Loucy (cell line): ENCODE results near the gene FANCI.

Source experiments
- EZH2phosphoT487 ChIP-seq: fragments of 200-600 bp; IDR thresholded peaks from 2 replicates; pipeline ENCODE4 v1.6.1; 2018; ENCODE audit warnings: antibody characterized with exemption, mild to moderate bottlenecking, moderate library complexity, borderline replicate concordance
- TF ChIP-seq, protein P1 (sequence below): fragments of 200-600 bp; sonication (generic); conservative IDR thresholded peaks from 2 replicates; pipeline ENCODE4 v1.5.1; 2014; ENCODE audit warnings: mild to moderate bottlenecking, antibody characterized with exemption, low read length

DNA sequence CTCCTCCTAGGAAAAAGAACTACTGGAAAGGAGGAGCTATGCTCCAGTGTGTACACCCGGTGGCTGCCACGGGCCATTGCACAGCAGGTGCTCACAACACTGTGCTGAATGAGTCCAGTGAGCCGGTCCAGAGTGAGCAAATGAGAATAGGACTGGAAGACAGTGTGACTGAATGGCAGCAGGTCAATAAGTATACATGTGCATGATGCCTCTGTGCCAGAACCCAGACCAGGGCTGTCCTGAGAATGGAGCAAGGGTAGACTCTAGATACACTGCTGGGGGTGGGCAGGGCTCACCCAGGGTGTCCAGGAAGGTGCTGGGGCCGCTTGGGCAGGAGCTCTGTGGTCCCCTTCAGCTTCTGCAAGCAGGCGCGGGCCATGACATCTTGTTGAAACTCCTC is 82.5 kb downstream of the FANCI start:
- TF ChIP-seq, protein P1, sequence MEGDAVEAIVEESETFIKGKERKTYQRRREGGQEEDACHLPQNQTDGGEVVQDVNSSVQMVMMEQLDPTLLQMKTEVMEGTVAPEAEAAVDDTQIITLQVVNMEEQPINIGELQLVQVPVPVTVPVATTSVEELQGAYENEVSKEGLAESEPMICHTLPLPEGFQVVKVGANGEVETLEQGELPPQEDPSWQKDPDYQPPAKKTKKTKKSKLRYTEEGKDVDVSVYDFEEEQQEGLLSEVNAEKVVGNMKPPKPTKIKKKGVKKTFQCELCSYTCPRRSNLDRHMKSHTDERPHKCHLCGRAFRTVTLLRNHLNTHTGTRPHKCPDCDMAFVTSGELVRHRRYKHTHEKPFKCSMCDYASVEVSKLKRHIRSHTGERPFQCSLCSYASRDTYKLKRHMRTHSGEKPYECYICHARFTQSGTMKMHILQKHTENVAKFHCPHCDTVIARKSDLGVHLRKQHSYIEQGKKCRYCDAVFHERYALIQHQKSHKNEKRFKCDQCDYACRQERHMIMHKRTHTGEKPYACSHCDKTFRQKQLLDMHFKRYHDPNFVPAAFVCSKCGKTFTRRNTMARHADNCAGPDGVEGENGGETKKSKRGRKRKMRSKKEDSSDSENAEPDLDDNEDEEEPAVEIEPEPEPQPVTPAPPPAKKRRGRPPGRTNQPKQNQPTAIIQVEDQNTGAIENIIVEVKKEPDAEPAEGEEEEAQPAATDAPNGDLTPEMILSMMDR, result no peak; the same call in 1 of the 2 replicates
- no peak for TF ChIP-seq EZH2phosphoT487
